GM12878 (cell line): ENCODE measurements around the gene PHACTR1. TPM values are rescaled to one million over a fixed set of nuclear protein-coding genes. Genes with fewer than 3 reads are reported as not detected.

ENCODE experiments used
- ATF3 ChIP-seq: IDR thresholded peaks from 2 replicates; pipeline ENCODE4 v1.6.1; 2011; ENCODE audit warnings: low read depth, mild to moderate bottlenecking, low read length, moderate library complexity, borderline replicate concordance; ENCODE audit errors: extremely low read depth
- BRCA1 ChIP-seq: IDR thresholded peaks from 2 replicates; pipeline ENCODE4 v1.6.1; 2011; ENCODE audit warnings: low read depth, low read length, improper control_type of control experiment
- CBX5 ChIP-seq: sonication (generic); IDR thresholded peaks from 2 replicates; pipeline ENCODE4 v1.6.1; 2016; ENCODE audit warnings: low read depth, moderate library complexity, mild to moderate bottlenecking, inconsistent platforms
- CHD2 ChIP-seq: IDR thresholded peaks from 2 replicates; pipeline ENCODE4 v1.6.1; 2011; ENCODE audit warnings: low read depth, low read length, improper control_type of control experiment, borderline replicate concordance
- E2F4 ChIP-seq: IDR thresholded peaks from 2 replicates; pipeline ENCODE4 v1.6.1; 2012; ENCODE audit warnings: low read depth, low read length, improper control_type of control experiment
- E2F8 ChIP-seq: fragments of 450-650 bp; IDR thresholded peaks from 2 replicates; pipeline ENCODE4 v1.6.1; 2018; ENCODE audit warnings: mild to moderate bottlenecking, low read depth, moderate library complexity; ENCODE audit not compliant: partially characterized antibody
- ELK1 ChIP-seq: IDR thresholded peaks from 2 replicates; pipeline ENCODE4 v1.6.1; 2012; ENCODE audit warnings: low read depth, low read length, improper control_type of control experiment
- IKZF2 ChIP-seq, 2 experiments: fragments of 450-650 bp; IDR thresholded peaks; 2 replicates each; pipeline ENCODE4 v1.6.1; 2017; ENCODE audit warnings: mild to moderate bottlenecking in 2 of 2, moderate library complexity in 2 of 2
- IRF3 ChIP-seq: fragments of 450-650 bp; IDR thresholded peaks from 2 replicates; pipeline ENCODE4 v1.6.1; 2014; ENCODE audit warnings: mild to moderate bottlenecking
- IRF4 ChIP-seq: IDR thresholded peaks from 2 replicates; pipeline ENCODE4 v1.6.1; 2011; ENCODE audit warnings: low read depth, low read length
- MTA3 ChIP-seq: IDR thresholded peaks from 2 replicates; pipeline ENCODE4 v1.6.1; 2012; ENCODE audit warnings: low read length, inconsistent platforms, borderline replicate concordance
- NBN ChIP-seq: fragments of 450-650 bp; IDR thresholded peaks from 2 replicates; pipeline ENCODE4 v1.6.1; 2016
- NFYB ChIP-seq: IDR thresholded peaks from 2 replicates; pipeline ENCODE4 v1.6.1; 2011; ENCODE audit warnings: low read depth, mild to moderate bottlenecking, low read length, improper control_type of control experiment, moderate library complexity; ENCODE audit not compliant: insufficient read depth
- PRDM15 ChIP-seq: fragments of 450-650 bp; formaldehyde crosslinking; IDR thresholded peaks from 2 replicates; pipeline ENCODE4 v1.4.0; 2020; ENCODE audit warnings: mild to moderate bottlenecking, moderate library complexity
- RCOR1 ChIP-seq: conservative IDR thresholded peaks from 2 replicates; pipeline ENCODE4 v1.6.1; 2012; ENCODE audit warnings: low read depth, low read length, improper control_type of control experiment
- RELB ChIP-seq: fragments of 450-650 bp; IDR thresholded peaks from 2 replicates; pipeline ENCODE4 v1.6.1; 2017; ENCODE audit warnings: low read depth, mild to moderate bottlenecking, moderate library complexity
- SMARCA5 ChIP-seq: fragments of 450-650 bp; IDR thresholded peaks from 2 replicates; pipeline ENCODE4 v1.6.1; 2017; ENCODE audit warnings: mild to moderate bottlenecking
- YBX1 ChIP-seq: fragments of 450-650 bp; IDR thresholded peaks from 2 replicates; pipeline ENCODE4 v1.6.1; 2016; ENCODE audit warnings: antibody characterized with exemption
- ZNF274 ChIP-seq: IDR thresholded peaks from one replicate; pipeline ENCODE4 v1.8.0; 2011; ENCODE audit not compliant: insufficient read length, insufficient read depth
- polyA plus RNA-seq, 11 experiments: library from polyadenylated mRNA; depleted of rRNA in 4 of 11; unstranded in 6 of 11; stranded (reverse) in 5 of 11; fragments of >200 nt; fragmentation: Nextera tagmentation in 4 of 11; fragmentation: Illumina TruSeq in 1 of 11; extraction: Ambion mirVana in 4 of 11; extraction: Trizol in 1 of 11; gene quantifications; 1 replicate in 1 of 11; 2 replicates in 10 of 11; pipeline versions ENCODE4 v1.2.1 to v1.2.3, GENCODE V29; 2011 to 2016; ENCODE audit warnings: inconsistent platforms in 2 of 11, missing spikeins in 2 of 11, low read depth in 1 of 11
- total RNA-seq, 4 experiments: library from RNA; depleted of rRNA in 3 of 4; stranded (reverse); fragments of >200 nt in 3 of 4; fragmentation: Illumina TruSeq in 1 of 4; extraction: Trizol in 1 of 4; gene quantifications; 2 replicates each; pipeline versions ENCODE4 v1.2.1 to v1.2.3, GENCODE V29; 2013 to 2021

The PHACTR1 gene
- total and polyA plus RNA-seq, 10 of the 15 experiments (the other 5 are each of a cell fraction or from before 2014, with no cell fraction given), result 34.2 to 94.6 (median 62.3) TPM

- TF ChIP-seq NBN (no peak), IKZF2 (IDR thresholded peaks at IDR 0.05) (peak; percentile 58 to 71), CBX5 (no peak), RCOR1 (no peak), IRF4 (peak; percentile 56; the same call in 1 of the 2 replicates), MTA3 (no peak; the same call in 1 of the 2 replicates), SMARCA5 (no peak), ZNF274 (no peak), RELB (peak; percentile 13; the same call in 1 of the 2 replicates), E2F8 (no peak), YBX1 (no peak), BRCA1 (no peak), PRDM15 (CRISPR knock-in tag) (no peak), ELK1 (no peak), E2F4 (no peak), CHD2 (peak; percentile 51; the same call in 1 of the 2 replicates), ATF3 (no peak), NFYB (no peak), IRF3 (no peak)
These were observed 587.1 kb downstream of the PHACTR1 start (continued) for GRCh38 chr6:13303668-13304017.
